Heart right ventricle (tissue), 16 donors: ENCODE measurements around the gene MMP12. TPM values are rescaled to one million over a fixed set of nuclear protein-coding genes. Genes with fewer than 3 reads are reported as not detected.

Experiments
- ATAC-seq, 8 donors: fragments of 200-7000 bp; cut with Tn5 transposase; one replicate each; pipeline ENCODE4 v1.9.1; 2020; ENCODE audit warnings: mild to moderate bottlenecking in 8 of 8, moderate library complexity in 8 of 8, moderate number of reproducible peaks in 1 of 8
- DNase-seq, 2 donors: peaks; one replicate each; pipeline ENCODE4 v3.0.0-alpha.2; 2020
- H3K27ac ChIP-seq, 10 donors: fragments of 200-600 bp; sonication (generic) in 2 of 10; one replicate each; pipeline versions ENCODE4 v1.5.0 to v1.8.0; 2020 to 2022; ENCODE audit warnings: mild to moderate bottlenecking in 3 of 10
- H3K27me3 ChIP-seq, 7 donors: fragments of 200-600 bp; one replicate each; pipeline ENCODE4 v1.8.0; 2021 to 2022; ENCODE audit warnings: mild to moderate bottlenecking in 2 of 7
- H3K36me3 ChIP-seq, 9 donors: fragments of 200-600 bp; sonication (generic) in 1 of 9; one replicate each; pipeline versions ENCODE4 v1.5.0 to v1.8.0; 2020 to 2022; ENCODE audit warnings: mild to moderate bottlenecking in 2 of 9
- H3K4me1 ChIP-seq, 9 donors: fragments of 200-600 bp; sonication (generic) in 1 of 9; one replicate each; pipeline versions ENCODE4 v1.5.0 to v1.8.0; 2020 to 2022; ENCODE audit warnings: mild to moderate bottlenecking in 4 of 9
- H3K4me3 ChIP-seq, 10 donors: fragments of 200-600 bp; sonication (generic) in 2 of 10; one replicate each; pipeline versions ENCODE4 v1.5.0 to v1.8.0; 2020 to 2022; ENCODE audit warnings: mild to moderate bottlenecking in 7 of 10, moderate library complexity in 2 of 10
- H3K9me3 ChIP-seq, 11 donors: fragments of 200-600 bp in 10 of 11; sonication (generic) in 2 of 11; one replicate each; pipeline versions ENCODE4 v1.5.0 to v1.8.0; 2013 to 2022; ENCODE audit warnings: mild to moderate bottlenecking in 2 of 11, control low read depth in 1 of 11, moderate library complexity in 1 of 11
- WGBS, 2 donors: extraction: QIAGEN DNeasy Blood & Tissue Kit; methylation state at CpG; one replicate each; pipeline ENCODE4 v1.1.7; 2013; ENCODE audit warnings: inconsistent platforms in 1 of 2; 5-methylcytosine and 5-hydroxymethylcytosine counted together
- intact Hi-C, 10 donors: fragments of 100-400 bp; cut with DNase I; formaldehyde crosslinking; loops; one replicate each; pipeline versions ENCODE4 v1.11.1 to v1.14.2; 2022
- polyA plus RNA-seq, 2 donors: library from polyadenylated mRNA; stranded (reverse); fragments of 200-250 nt; gene quantifications; one replicate each; pipeline ENCODE4 v1.2.3, GENCODE V29; 2013
- total RNA-seq, 10 donors: library from RNA; stranded (reverse); fragmentation: NEBNext Ultra II Directional in 3 of 10; extraction: Animal tissue kit (Norgen Biotek cat#: 25700) in 3 of 10; gene quantifications; one replicate each; pipeline versions ENCODE4 v1.2.1 to v1.2.4, GENCODE V29; 2021 to 2023
- TF ChIP-seq, protein P1 (sequence below), 9 donors: fragments of 200-600 bp; sonication (generic) in 2 of 9; IDR thresholded peaks; one replicate each; pipeline versions ENCODE4 v1.5.0 to v1.8.0; 2021 to 2022; ENCODE audit warnings: antibody characterized with exemption in 9 of 9, mild to moderate bottlenecking in 5 of 9, moderate library complexity in 1 of 9
- donor health status: Arrhythmogenic right ventricular cardiomyopathy.
- donor health status: ischemic (EF 13 %, LVEDD 7.1; RV severe dilation, severe dysfunction).
- donor health status: healthy with polysubstance abuse.
- donor health status: DM: no; HTN: yes; CAD: no.
- donor health status: DM: no; HTN: no; CAD: no.
- donor health status: ischemic (EF 25% LVEDD 6.9; RV normal size, moderate dysfunction).
- donor health status: ischemic (EF 25% LVEDD 5.7; RV mildly dilated, moderate dysfunction).
- donor health status: healthy.
- donor health status: DM: yes; HTN: yes; CAD: no.
- donor health status: Ischemic cardiomyopathy.
- donor health status: ischemic (EF 35%, LVEDD 5.7; RV mildly dilated, moderate dysfunction).
- donor health status: nonischemic (EF 11% LVEDD 7.7; RV severe dilation, severe dysfunction).
- donor health status: DM: yes; HTN: yes; CAD: no.
- donor health status: PGD.
- donor health status: ischemic (EF 29% LVEDD 5.4; RV normal size, mild dysfunction).
- donor health status: nonischemic (EF 23%, LVEDD 6.1; RV moderate dilation, normal function).

Gene MMP12
- total and polyA plus RNA-seq, 12 donors: 0.30 TPM; not detected in 11

DNA sequence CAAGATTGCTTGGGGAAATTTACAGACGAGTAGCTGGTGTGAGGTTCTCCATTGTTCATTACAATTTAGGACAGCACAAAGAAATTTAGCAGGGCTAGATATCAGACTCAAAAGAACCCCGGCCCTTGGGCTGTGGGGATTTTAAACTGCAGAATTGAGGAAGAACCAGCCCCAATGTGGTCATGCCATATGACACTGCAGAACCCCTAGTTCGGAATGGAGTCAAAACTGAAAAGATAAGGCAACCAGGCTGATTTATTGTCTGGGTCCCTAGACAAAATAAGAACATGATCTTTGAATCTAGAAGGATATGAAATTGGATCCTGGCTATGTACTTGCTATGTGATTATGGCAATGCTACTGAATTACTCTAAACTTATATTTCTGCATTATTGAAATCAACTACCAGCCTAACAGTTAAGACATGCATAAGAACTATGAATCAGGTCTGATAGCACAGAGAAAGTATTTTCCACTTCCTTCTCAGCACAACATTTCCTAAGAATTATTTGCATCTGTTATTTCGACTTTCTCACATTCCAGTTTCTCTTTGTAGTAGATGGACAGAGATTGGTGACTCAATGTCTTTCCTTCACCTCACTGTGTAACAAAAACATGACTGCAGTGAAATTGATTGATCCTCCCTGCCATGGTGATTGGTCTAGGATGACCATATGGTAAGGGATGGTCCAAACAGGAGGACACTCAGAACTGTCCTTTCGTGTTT is 44.6 kb downstream of the MMP12 start:
- Histone ChIP-seq H3K27me3 (peaks cover 0 to 34% (median 13%) of the 10 kb centered on the region in 7 donors), H3K4me1 (no peaks in the 10 kb centered on the region), H3K36me3 (no peaks in the 10 kb centered on the region), H3K9me3 (peaks cover 0 to 3% (median 0%) of the 10 kb centered on the region in 11 donors), H3K27ac (no peak overlapping the region), H3K4me3 (no peak overlapping the region)
- TF ChIP-seq, protein P1, sequence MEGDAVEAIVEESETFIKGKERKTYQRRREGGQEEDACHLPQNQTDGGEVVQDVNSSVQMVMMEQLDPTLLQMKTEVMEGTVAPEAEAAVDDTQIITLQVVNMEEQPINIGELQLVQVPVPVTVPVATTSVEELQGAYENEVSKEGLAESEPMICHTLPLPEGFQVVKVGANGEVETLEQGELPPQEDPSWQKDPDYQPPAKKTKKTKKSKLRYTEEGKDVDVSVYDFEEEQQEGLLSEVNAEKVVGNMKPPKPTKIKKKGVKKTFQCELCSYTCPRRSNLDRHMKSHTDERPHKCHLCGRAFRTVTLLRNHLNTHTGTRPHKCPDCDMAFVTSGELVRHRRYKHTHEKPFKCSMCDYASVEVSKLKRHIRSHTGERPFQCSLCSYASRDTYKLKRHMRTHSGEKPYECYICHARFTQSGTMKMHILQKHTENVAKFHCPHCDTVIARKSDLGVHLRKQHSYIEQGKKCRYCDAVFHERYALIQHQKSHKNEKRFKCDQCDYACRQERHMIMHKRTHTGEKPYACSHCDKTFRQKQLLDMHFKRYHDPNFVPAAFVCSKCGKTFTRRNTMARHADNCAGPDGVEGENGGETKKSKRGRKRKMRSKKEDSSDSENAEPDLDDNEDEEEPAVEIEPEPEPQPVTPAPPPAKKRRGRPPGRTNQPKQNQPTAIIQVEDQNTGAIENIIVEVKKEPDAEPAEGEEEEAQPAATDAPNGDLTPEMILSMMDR (IDR thresholded peaks at IDR 0.05): no peak
- ATAC-seq (no peak), DNase-seq (no peak)
- intact Hi-C loops: loop anchor here in 1 of 10 donors (10.0 kb wide), 2 partner anchors 65 to 105 kb away; no protein-coding TSS in a partner anchor
- 73 to 77% methylated on average over 5 of the region's 5 CpGs for WGBS, 2 donors

DNA sequence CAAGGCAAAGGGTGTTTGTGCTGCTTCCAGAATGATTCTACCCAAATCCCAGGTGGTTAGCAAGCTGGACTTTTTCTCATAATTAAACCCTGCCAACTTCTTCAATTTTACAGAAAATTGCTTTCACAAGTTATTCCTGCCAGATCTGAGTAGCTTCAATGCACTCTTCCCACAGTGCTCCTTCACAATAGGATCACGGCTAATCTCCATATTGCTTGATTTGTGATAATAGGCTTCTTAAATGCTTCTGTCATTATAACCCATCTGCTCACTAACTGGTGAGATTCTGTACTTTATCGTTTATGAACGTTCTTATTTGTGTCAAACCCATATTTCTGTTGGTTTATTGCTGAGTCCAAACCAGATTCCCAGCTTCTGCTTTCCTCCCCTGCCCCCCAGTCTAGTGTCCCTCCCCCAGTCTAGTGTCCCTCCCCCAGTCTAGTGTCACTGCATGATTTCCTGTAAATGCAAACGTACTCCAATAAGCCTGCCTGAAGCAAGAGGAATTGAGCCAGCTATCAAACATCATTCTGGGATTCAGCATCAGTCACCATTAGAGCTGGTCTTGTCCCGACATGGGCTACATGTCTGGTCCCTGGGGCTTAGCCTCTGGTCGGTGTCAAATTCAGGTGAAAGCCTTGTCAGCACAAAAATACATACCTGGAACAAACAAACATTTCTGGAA is 45.3 kb downstream of the MMP12 start:
- Histone ChIP-seq H3K36me3 (no peaks in the 10 kb centered on the region), H3K4me1 (no peaks in the 10 kb centered on the region), H3K27me3 (peaks cover 0 to 34% (median 13%) of the 10 kb centered on the region in 7 donors), H3K27ac (no peak overlapping the region), H3K4me3 (no peak overlapping the region), H3K9me3 (peaks cover 0 to 3% (median 0%) of the 10 kb centered on the region in 11 donors)
- DNase-seq (no peak), ATAC-seq (no peak)
- intact Hi-C loops: no loop called here
- TF ChIP-seq, protein P1 (IDR thresholded peaks at IDR 0.05): no peak
- 64 to 72% methylated on average over 6 of the region's 6 CpGs for WGBS, 2 donors

DNA sequence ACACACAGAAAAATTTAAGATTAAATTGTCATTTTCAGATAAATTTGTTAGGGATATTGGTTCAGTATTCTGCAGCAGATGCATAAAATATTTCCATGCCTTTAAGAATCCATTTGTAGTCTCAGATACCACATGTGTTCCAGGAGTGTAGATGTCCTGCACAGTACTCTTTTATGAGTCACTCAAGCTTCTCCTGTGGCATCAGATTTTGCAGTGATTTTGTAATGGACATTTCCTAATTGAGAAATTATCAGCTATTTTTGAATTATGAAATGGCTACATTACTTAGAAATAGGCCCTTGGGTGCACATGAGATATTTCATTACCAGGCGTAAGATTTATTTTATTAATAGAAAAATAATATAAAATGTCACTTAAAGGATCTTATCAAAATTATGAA is 50.2 kb downstream of the MMP12 start:
- 93 to 99% methylated on average over 1 of the region's 1 CpG for WGBS, 2 donors
- peaks cover 0 to 7% (median 0%) of the 10 kb centered on the region in 7 donors for H3K27me3 ChIP-seq

DNA sequence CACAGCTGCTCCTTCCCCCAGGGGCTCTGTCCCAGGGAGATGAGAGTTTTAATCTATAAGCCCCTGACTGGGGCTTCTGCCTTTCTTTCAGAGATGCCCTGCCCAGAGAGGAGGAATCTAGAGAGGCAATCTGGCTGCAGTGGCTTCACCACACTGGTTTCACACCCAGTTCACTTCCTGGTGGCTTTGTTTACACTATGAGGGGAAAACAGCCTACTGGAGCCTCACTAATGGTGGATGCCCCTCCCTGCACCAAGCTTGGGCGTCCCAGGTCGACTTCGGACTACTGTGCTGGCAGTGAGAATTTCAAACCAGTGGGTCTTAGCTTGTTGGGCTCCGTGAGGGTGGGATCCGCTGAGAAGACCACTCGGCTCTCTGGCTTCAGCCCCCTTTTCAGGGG is 55.3 kb downstream of the MMP12 start:
- Histone ChIP-seq H3K27me3 (no peaks in the 10 kb centered on the region), H3K27ac (no peak overlapping the region), H3K4me3 (no peak overlapping the region), H3K9me3 (peaks cover 0 to 25% (median 0%) of the 10 kb centered on the region in 11 donors), H3K36me3 (no peaks in the 10 kb centered on the region), H3K4me1 (no peaks in the 10 kb centered on the region)
- 58 to 72% methylated on average over 6 of the region's 6 CpGs for WGBS, 2 donors
- TF ChIP-seq, protein P1 (IDR thresholded peaks at IDR 0.05): no peak
- ATAC-seq (no peak), DNase-seq (no peak)
- intact Hi-C loops: no loop called here

More for the DNA sequence above, 50.2 kb downstream of the MMP12 start:
- TF ChIP-seq, protein P1 (IDR thresholded peaks at IDR 0.05): no peak
- Histone ChIP-seq H3K27ac (no peak overlapping the region), H3K9me3 (peaks cover 0 to 3% (median 0%) of the 10 kb centered on the region in 11 donors), H3K36me3 (no peaks in the 10 kb centered on the region), H3K4me1 (no peaks in the 10 kb centered on the region), H3K4me3 (no peak overlapping the region)
- intact Hi-C loops: no loop called here
- DNase-seq (no peak), ATAC-seq (no peak)
